Liver (tissue), 9 donors: Measurements from ENCODE around the gene TRIM52. TPM values are rescaled to one million over a fixed set of nuclear protein-coding genes. Genes with fewer than 3 reads are reported as not detected.
A peak's percentile ranks its signal among the peaks of the same experiment; 100 is the strongest.

Experiments used
- DNase-seq: peaks from one replicate; pipeline ENCODE4 v3.0.0-alpha.2; 2017; ENCODE audit warnings: low spot score
- H3K27ac ChIP-seq, 2 donors: one replicate each; pipeline ENCODE4 v1.7.0; 2013; ENCODE audit warnings: inconsistent platforms in 2 of 2, low read length in 2 of 2, control low read depth in 1 of 2, low read depth in 1 of 2, mild to moderate bottlenecking in 1 of 2
- H3K27me3 ChIP-seq, 4 donors: one replicate each; pipeline versions ENCODE4 v1.6.1 to v1.7.0; 2013; ENCODE audit warnings: low read length in 3 of 4, inconsistent platforms in 1 of 4, mild to moderate bottlenecking in 1 of 4, moderate library complexity in 1 of 4; ENCODE audit not compliant: control insufficient read depth in 4 of 4, insufficient read depth in 4 of 4
- H3K36me3 ChIP-seq, 4 donors: one replicate each; pipeline versions ENCODE4 v1.6.1 to v1.7.0; 2013; ENCODE audit warnings: low read length in 3 of 4, mild to moderate bottlenecking in 3 of 4, low read depth in 1 of 4, moderate library complexity in 1 of 4; ENCODE audit not compliant: control insufficient read depth in 4 of 4, insufficient read depth in 3 of 4
- H3K4me1 ChIP-seq, 4 donors: one replicate each; pipeline versions ENCODE4 v1.6.1 to v1.7.0; 2013; ENCODE audit warnings: low read length in 3 of 4, mild to moderate bottlenecking in 3 of 4, moderate library complexity in 1 of 4; ENCODE audit not compliant: control insufficient read depth in 4 of 4, insufficient read depth in 4 of 4
- H3K4me3 ChIP-seq, 3 donors: one replicate each; pipeline versions ENCODE4 v1.6.1 to v1.7.0; 2013; ENCODE audit warnings: low read length in 3 of 3, control low read depth in 1 of 3, low read depth in 1 of 3, mild to moderate bottlenecking in 1 of 3
- H3K9ac ChIP-seq, 2 donors: one replicate each; pipeline ENCODE4 v1.7.0; 2013; ENCODE audit warnings: low read length in 2 of 2, mild to moderate bottlenecking in 2 of 2, moderate library complexity in 2 of 2, control low read depth in 1 of 2, low read depth in 1 of 2
- H3K9me3 ChIP-seq, 4 donors: one replicate each; pipeline versions ENCODE4 v1.6.1 to v1.7.0; 2013; ENCODE audit warnings: low read length in 3 of 4; ENCODE audit not compliant: control insufficient read depth in 4 of 4
- ATF3 ChIP-seq: IDR thresholded peaks from 2 replicates; pipeline ENCODE4 v1.6.1; 2016; ENCODE audit warnings: antibody characterized with exemption
- CTCF ChIP-seq: fragments of 150-350 bp; IDR thresholded peaks from 2 replicates; pipeline ENCODE4 v1.5.1; 2017; ENCODE audit warnings: improper control_type of control experiment, low read depth, low read length; ENCODE audit not compliant: missing input control
- EGR1 ChIP-seq, 2 donors: IDR thresholded peaks; 2 replicates each; pipeline ENCODE4 v1.6.1; 2016 to 2018; ENCODE audit warnings: antibody characterized with exemption in 2 of 2, low read depth in 2 of 2
- FOXA1 ChIP-seq: IDR thresholded peaks from 2 replicates; pipeline ENCODE4 v1.6.1; 2016; ENCODE audit warnings: antibody characterized with exemption
- FOXA2 ChIP-seq: IDR thresholded peaks from 2 replicates; pipeline ENCODE4 v1.6.1; 2016; ENCODE audit warnings: antibody characterized with exemption
- GABPA ChIP-seq, 2 donors: IDR thresholded peaks in 1 of 2; conservative IDR thresholded peaks in 1 of 2; 2 replicates each; pipeline ENCODE4 v1.6.1; 2016; ENCODE audit warnings: antibody characterized with exemption in 2 of 2, mild to moderate bottlenecking in 1 of 2, moderate library complexity in 1 of 2
- HNF4A ChIP-seq, 2 donors: conservative IDR thresholded peaks; 2 replicates each; pipeline ENCODE4 v1.6.1; 2016; ENCODE audit warnings: antibody characterized with exemption in 2 of 2, mild to moderate bottlenecking in 2 of 2
- HNF4G ChIP-seq: IDR thresholded peaks from 2 replicates; pipeline ENCODE4 v1.6.1; 2016; ENCODE audit warnings: antibody characterized with exemption
- JUND ChIP-seq, 2 donors: IDR thresholded peaks; 2 replicates each; pipeline ENCODE4 v1.6.1; 2016; ENCODE audit warnings: antibody characterized with exemption in 2 of 2
- MAX ChIP-seq: IDR thresholded peaks from 2 replicates; pipeline ENCODE4 v1.6.1; 2016; ENCODE audit warnings: antibody characterized with exemption
- NR2F2 ChIP-seq: IDR thresholded peaks from 2 replicates; pipeline ENCODE4 v1.6.1; 2016; ENCODE audit warnings: antibody characterized with exemption
- RAD21 ChIP-seq, 2 donors: IDR thresholded peaks; 2 replicates each; pipeline ENCODE4 v1.6.1; 2016; ENCODE audit warnings: antibody characterized with exemption in 2 of 2, mild to moderate bottlenecking in 2 of 2
- RXRA ChIP-seq, 2 donors: IDR thresholded peaks; 2 replicates each; pipeline ENCODE4 v1.6.1; 2017 to 2018; ENCODE audit warnings: antibody characterized with exemption in 2 of 2, mild to moderate bottlenecking in 1 of 2
- SP1 ChIP-seq: IDR thresholded peaks from 2 replicates; pipeline ENCODE4 v1.6.1; 2018; ENCODE audit warnings: antibody characterized with exemption, mild to moderate bottlenecking
- TAF1 ChIP-seq: conservative IDR thresholded peaks from 2 replicates; pipeline ENCODE4 v1.6.1; 2016; ENCODE audit warnings: antibody characterized with exemption, mild to moderate bottlenecking
- YY1 ChIP-seq: IDR thresholded peaks from 2 replicates; pipeline ENCODE4 v1.6.1; 2016; ENCODE audit warnings: antibody characterized with exemption, mild to moderate bottlenecking
- WGBS: extraction: QIAGEN DNeasy Blood & Tissue Kit; methylation state at CpG from one replicate; pipeline ENCODE4 v1.1.7; 2013; 5-methylcytosine and 5-hydroxymethylcytosine counted together
- polyA plus RNA-seq, 2 donors: library from polyadenylated mRNA; stranded (reverse) in 1 of 2; unstranded in 1 of 2; fragments of 200-250 nt in 1 of 2; fragments of >200 nt in 1 of 2; fragmentation: Nextera tagmentation in 1 of 2; extraction: Ambion mirVana in 1 of 2; gene quantifications; one replicate each; pipeline versions ENCODE4 v1.2.1 to v1.2.3, GENCODE V29; 2013 to 2015
- total RNA-seq, 2 donors: library from RNA; depleted of rRNA; stranded (reverse); fragments of >200 nt; gene quantifications; one replicate each; pipeline ENCODE4 v1.2.3, GENCODE V29; 2014
- TF ChIP-seq, protein P1 (sequence below): IDR thresholded peaks from 2 replicates; pipeline ENCODE4 v1.6.1; 2016; ENCODE audit warnings: antibody characterized with exemption, mild to moderate bottlenecking
- TF ChIP-seq, protein P2 (sequence below): IDR thresholded peaks from 2 replicates; pipeline ENCODE4 v1.6.1; 2016; ENCODE audit warnings: antibody characterized with exemption
- donor health status: healthy.
- donor health status: healthy.
- donor health status: healthy.
- donor health status: healthy.
- donor health status: healthy.

The TRIM52 gene
- total and polyA plus RNA-seq, 4 donors, result 2.8 to 11.4 (median 6.3) TPM

DNA sequence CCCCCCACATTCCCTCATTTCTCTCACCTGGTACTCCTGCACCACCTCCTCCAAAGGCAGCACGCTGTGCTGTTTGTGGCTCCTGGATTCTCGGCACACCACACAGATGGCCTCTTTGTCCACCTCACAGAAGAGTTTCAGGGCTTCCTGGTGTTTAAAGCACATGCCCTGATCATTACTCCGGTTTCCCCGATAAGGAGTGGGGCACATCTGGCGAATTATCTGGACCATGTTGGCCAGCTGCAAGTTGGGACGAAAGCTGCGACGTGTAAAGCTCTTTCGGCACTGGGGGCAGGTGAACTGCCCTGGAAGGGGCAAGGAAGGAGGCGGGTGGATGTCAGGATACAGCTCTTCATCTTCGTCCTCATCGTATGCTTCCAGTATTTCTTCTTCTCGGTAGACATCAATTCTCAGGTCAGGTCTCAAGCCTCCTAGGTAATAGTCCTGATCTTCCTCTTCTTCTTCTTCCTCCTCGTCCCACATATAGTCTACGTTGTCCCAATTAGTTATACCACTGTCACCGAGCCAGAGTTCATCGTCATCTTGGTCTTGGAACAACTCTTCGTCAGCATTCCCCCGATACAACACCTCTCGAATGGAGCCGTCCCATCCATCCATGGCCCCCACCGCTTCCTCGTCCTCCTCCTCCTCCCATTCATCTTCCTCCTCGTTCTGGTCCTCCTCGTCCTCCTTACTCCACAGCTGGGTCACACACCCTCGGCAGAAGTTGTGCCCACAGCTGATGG, 796 bp downstream of the TRIM52 start:
- Histone ChIP-seq H3K4me3 (peak overlapping the region; percentile 83 to 92 (median 89)), H3K9ac (peak overlapping the region; percentile 64 to 90), H3K27ac (peak overlapping the region; percentile 92 to 97), H3K4me1 (peaks cover 3 to 37% (median 27%) of the 10 kb centered on the region in 4 donors), H3K27me3 (no peaks in the 10 kb centered on the region), H3K36me3 (peaks cover 0 to 3% (median 0%) of the 10 kb centered on the region in 4 donors), H3K9me3 (no peaks in the 10 kb centered on the region)
- peak; percentile 38 for DNase-seq
- no peak for TF ChIP-seq ATF3
- 2% methylated on average over 26 of the region's 26 CpGs for WGBS

DNA sequence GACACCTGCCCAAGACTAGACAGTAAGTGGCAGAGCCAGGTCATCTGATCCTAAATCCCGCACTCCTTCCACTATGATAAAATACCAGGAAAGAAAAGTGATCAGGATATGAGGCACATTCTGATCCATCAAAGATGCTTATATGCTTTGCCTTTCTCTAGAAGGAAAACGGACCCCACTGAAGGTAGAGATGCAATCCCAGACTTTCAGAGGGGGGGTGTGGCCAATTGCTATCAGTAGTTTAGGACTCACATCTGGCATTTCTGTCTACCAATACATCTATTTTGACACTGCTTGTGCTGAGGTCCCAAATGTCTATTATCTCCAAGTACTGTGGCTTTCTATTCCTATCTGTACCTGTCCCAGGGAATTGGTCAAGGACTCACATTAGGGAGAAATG, 1.7 kb downstream of the TRIM52 start:
- H3K9me3 ChIP-seq, result no peaks in the 10 kb centered on the region
- H3K4me3 ChIP-seq, result peak overlapping the region; percentile 83 to 92 (median 89)
- 51% methylated on average over 2 of the region's 2 CpGs for WGBS
- H3K4me1 ChIP-seq, result peaks cover 5 to 41% (median 27%) of the 10 kb centered on the region in 4 donors
- no peak overlapping the region for H3K27ac ChIP-seq
- TF ChIP-seq CTCF, result no peak
- TF ChIP-seq, protein P1, sequence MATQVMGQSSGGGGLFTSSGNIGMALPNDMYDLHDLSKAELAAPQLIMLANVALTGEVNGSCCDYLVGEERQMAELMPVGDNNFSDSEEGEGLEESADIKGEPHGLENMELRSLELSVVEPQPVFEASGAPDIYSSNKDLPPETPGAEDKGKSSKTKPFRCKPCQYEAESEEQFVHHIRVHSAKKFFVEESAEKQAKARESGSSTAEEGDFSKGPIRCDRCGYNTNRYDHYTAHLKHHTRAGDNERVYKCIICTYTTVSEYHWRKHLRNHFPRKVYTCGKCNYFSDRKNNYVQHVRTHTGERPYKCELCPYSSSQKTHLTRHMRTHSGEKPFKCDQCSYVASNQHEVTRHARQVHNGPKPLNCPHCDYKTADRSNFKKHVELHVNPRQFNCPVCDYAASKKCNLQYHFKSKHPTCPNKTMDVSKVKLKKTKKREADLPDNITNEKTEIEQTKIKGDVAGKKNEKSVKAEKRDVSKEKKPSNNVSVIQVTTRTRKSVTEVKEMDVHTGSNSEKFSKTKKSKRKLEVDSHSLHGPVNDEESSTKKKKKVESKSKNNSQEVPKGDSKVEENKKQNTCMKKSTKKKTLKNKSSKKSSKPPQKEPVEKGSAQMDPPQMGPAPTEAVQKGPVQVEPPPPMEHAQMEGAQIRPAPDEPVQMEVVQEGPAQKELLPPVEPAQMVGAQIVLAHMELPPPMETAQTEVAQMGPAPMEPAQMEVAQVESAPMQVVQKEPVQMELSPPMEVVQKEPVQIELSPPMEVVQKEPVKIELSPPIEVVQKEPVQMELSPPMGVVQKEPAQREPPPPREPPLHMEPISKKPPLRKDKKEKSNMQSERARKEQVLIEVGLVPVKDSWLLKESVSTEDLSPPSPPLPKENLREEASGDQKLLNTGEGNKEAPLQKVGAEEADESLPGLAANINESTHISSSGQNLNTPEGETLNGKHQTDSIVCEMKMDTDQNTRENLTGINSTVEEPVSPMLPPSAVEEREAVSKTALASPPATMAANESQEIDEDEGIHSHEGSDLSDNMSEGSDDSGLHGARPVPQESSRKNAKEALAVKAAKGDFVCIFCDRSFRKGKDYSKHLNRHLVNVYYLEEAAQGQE, result no peak
- TF ChIP-seq TAF1, result no peak
- TF ChIP-seq HNF4G, result no peak
- TF ChIP-seq NR2F2, result no peak
- TF ChIP-seq FOXA2, result no peak
- TF ChIP-seq FOXA1, result no peak
- no peak for TF ChIP-seq SP1
- no peak for TF ChIP-seq GABPA (IDR thresholded peaks at IDR 0.05 in 1 of 2, conservative IDR thresholded peaks at IDR 0.05 in 1 of 2)
- no peak for TF ChIP-seq YY1
- no peak for TF ChIP-seq MAX
- TF ChIP-seq JUND (IDR thresholded peaks at IDR 0.05), result no peak
- TF ChIP-seq ATF3, result no peak
- no peak for TF ChIP-seq RAD21 (IDR thresholded peaks at IDR 0.05)
- TF ChIP-seq HNF4A (conservative IDR thresholded peaks at IDR 0.05), result no peak
- TF ChIP-seq, protein P2, sequence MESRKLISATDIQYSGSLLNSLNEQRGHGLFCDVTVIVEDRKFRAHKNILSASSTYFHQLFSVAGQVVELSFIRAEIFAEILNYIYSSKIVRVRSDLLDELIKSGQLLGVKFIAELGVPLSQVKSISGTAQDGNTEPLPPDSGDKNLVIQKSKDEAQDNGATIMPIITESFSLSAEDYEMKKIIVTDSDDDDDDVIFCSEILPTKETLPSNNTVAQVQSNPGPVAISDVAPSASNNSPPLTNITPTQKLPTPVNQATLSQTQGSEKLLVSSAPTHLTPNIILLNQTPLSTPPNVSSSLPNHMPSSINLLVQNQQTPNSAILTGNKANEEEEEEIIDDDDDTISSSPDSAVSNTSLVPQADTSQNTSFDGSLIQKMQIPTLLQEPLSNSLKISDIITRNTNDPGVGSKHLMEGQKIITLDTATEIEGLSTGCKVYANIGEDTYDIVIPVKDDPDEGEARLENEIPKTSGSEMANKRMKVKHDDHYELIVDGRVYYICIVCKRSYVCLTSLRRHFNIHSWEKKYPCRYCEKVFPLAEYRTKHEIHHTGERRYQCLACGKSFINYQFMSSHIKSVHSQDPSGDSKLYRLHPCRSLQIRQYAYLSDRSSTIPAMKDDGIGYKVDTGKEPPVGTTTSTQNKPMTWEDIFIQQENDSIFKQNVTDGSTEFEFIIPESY, result no peak
- TF ChIP-seq EGR1 (IDR thresholded peaks at IDR 0.05; ENCODE audit: low read depth in 2 of 2), result no peak
- no peak for TF ChIP-seq RXRA (IDR thresholded peaks at IDR 0.05)
- DNase-seq, result peak; percentile 44
- no peaks in the 10 kb centered on the region for H3K27me3 ChIP-seq
- H3K36me3 ChIP-seq, result peaks cover 0 to 3% (median 2%) of the 10 kb centered on the region in 4 donors
- no peak overlapping the region for H3K9ac ChIP-seq
